ENCODE results near the gene PLA2G10.
"Not testable (repeated sequence)": the region's sequence is repeated elsewhere in the genome, so short reads cannot be mapped to it uniquely, and the experiment has no call there.

PLA2G10 gene

GRCh38 chr16:14658063-14658462 is 36.0 kb downstream of the PLA2G10 start:
- no peak for DNase-seq

GRCh38 chr16:14652726-14653125 is 41.4 kb downstream of the PLA2G10 start:
- no peak for DNase-seq

GRCh38 chr16:14650629-14651028 is 43.5 kb downstream of the PLA2G10 start:
- DNase-seq, result no peak

- DNase-seq, result no peak
Observed at GRCh38 chr16:14649816-14650215, 44.3 kb downstream of the PLA2G10 start.

- no peak for DNase-seq
Observed at GRCh38 chr16:14641926-14642325, 52.2 kb downstream of the PLA2G10 start.

GRCh38 chr16:14641206-14641605 is 52.9 kb downstream of the PLA2G10 start:
- DNase-seq, result no peak

- no peak for DNase-seq
Observed at GRCh38 chr16:14640538-14640937, 53.6 kb downstream of the PLA2G10 start.

- DNase-seq, result not testable (repeated sequence)
Observed at GRCh38 chr16:14636951-14637240, 57.2 kb downstream of the PLA2G10 start.

- not testable (repeated sequence) for DNase-seq
Observed at GRCh38 chr16:14636179-14636950, 57.7 kb downstream of the PLA2G10 start.

- no peak for DNase-seq
Observed at GRCh38 chr16:14635395-14636165, 58.5 kb downstream of the PLA2G10 start.

GRCh38 chr16:14634389-14634725 is 59.8 kb downstream of the PLA2G10 start:
- DNase-seq, result no peak

GRCh38 chr16:14632693-14633569 is 61.2 kb downstream of the PLA2G10 start, which contains the start of gene BFAR:
Gene BFAR (plus strand): TSS chr16:14632951. CDS start chr16:14644347, 11,396 bp downstream.
- peak; percentile 95 to 99 (median 98) for DNase-seq

- not testable (repeated sequence) for DNase-seq
Observed at GRCh38 chr16:14630620-14631330, 63.3 kb downstream of the PLA2G10 start.

- peak; percentile 90 to 97 (median 94) for DNase-seq
Observed at GRCh38 chr16:14629919-14630619, 64.0 kb downstream of the PLA2G10 start, which contains the start of gene PARN. Gene PARN (minus strand): TSS chr16:14630260. CDS start chr16:14630125, 135 bp downstream.

- DNase-seq, result peak in 1 of 4 experiments; percentile 29
Observed at GRCh38 chr16:14629612-14629918, 64.5 kb downstream of the PLA2G10 start.

GRCh38 chr16:14628806-14629611 is 65.1 kb downstream of the PLA2G10 start:
- no peak for DNase-seq

- DNase-seq, result no peak
Observed at GRCh38 chr16:14627078-14627477, 67.0 kb downstream of the PLA2G10 start.

Data from activated naive CD4-positive, alpha-beta T cell (primary cell).